HG03095 (cell line): ENCODE results near the gene ANKRD53.
"Not testable (repeated sequence)": the region's sequence is repeated elsewhere in the genome, so short reads cannot be mapped to it uniquely, and the experiment has no call there.

Experiments
- ATAC-seq: cut with Tn5 transposase; IDR thresholded peaks from one replicate; pipeline ENCODE4 v1.9.1; 2021; ENCODE audit warnings: moderate library complexity; ENCODE audit not compliant: unreplicated experiment

Gene ANKRD53

GRCh38 chr2:71006323-71006722, 27.9 kb downstream of the ANKRD53 start:
- no peak for ATAC-seq

GRCh38 chr2:71006955-71007799, 28.7 kb downstream of the ANKRD53 start:
- no peak for ATAC-seq

- ATAC-seq: no peak
These were observed 29.9 kb downstream of the ANKRD53 start for GRCh38 chr2:71008342-71008741.

- ATAC-seq: not testable (repeated sequence)
These were observed 33.4 kb downstream of the ANKRD53 start for GRCh38 chr2:71011786-71012185.

GRCh38 chr2:71018625-71019024, 40.2 kb downstream of the ANKRD53 start:
- ATAC-seq: no peak

- ATAC-seq: not testable (repeated sequence)
These were observed 41.6 kb downstream of the ANKRD53 start for GRCh38 chr2:71019989-71020388.

GRCh38 chr2:71021394-71021793, 43.0 kb downstream of the ANKRD53 start:
- ATAC-seq: not testable (repeated sequence)

- ATAC-seq: not testable (repeated sequence)
These were observed 45.3 kb downstream of the ANKRD53 start for GRCh38 chr2:71023553-71024243.
